Gastroesophageal sphincter (tissue), 4 donors: ENCODE measurements around the gene LDLRAP1. TPM values are rescaled to one million over a fixed set of nuclear protein-coding genes. Genes with fewer than 3 reads are reported as not detected.
"Not testable (repeated sequence)": the region's sequence is repeated elsewhere in the genome, so short reads cannot be mapped to it uniquely, and the experiment has no call there.

Experiments used
- ATAC-seq: fragments of 150-250 bp; one replicate; pipeline ENCODE4 v1.9.1; 2016; ENCODE audit warnings: mild to moderate bottlenecking, moderate library complexity
- H3K27ac ChIP-seq, 4 donors: fragments of 200-600 bp; sonication (generic) in 3 of 4; 1 replicate in 3 of 4; 2 replicates in 1 of 4; pipeline ENCODE4 v1.5.1; 2016 to 2019
- H3K27me3 ChIP-seq: fragments of 200-600 bp; sonication (generic); one replicate; pipeline ENCODE4 v1.5.1; 2019
- H3K36me3 ChIP-seq, 2 donors: fragments of 200-600 bp; sonication (generic); one replicate each; pipeline ENCODE4 v1.5.1; 2019; ENCODE audit warnings: control low read depth in 1 of 2
- H3K4me1 ChIP-seq, 3 donors: fragments of 200-600 bp; sonication (generic); 1 replicate in 2 of 3; 2 replicates in 1 of 3; pipeline ENCODE4 v1.5.1; 2016 to 2019; ENCODE audit warnings: control low read depth in 2 of 3
- H3K4me3 ChIP-seq, 2 donors: fragments of 200-600 bp; sonication (generic); one replicate each; pipeline ENCODE4 v1.5.1; 2019; ENCODE audit warnings: mild to moderate bottlenecking in 1 of 2, moderate library complexity in 1 of 2
- H3K9me3 ChIP-seq, 3 donors: fragments of 200-600 bp; sonication (generic); one replicate each; pipeline ENCODE4 v1.5.1; 2017 to 2019; ENCODE audit warnings: control low read depth in 2 of 3
- CTCF ChIP-seq, 4 experiments: fragments of 200-600 bp in 2 of 4; fragments of 450-650 bp in 2 of 4; sonication (generic) in 1 of 4; IDR thresholded peaks; one replicate each; pipeline ENCODE4 v1.5.1; 2017 to 2019; ENCODE audit warnings: antibody characterized with exemption in 4 of 4, mild to moderate bottlenecking in 2 of 4, moderate library complexity in 2 of 4
- EP300 ChIP-seq: sonication (generic); formaldehyde crosslinking; IDR thresholded peaks from one replicate; pipeline ENCODE4 v1.6.1; 2017; ENCODE audit warnings: antibody characterized with exemption, mild to moderate bottlenecking
- POLR2A ChIP-seq, 2 donors: fragments of 450-650 bp; IDR thresholded peaks; one replicate each; pipeline ENCODE4 v1.6.1; 2017; ENCODE audit warnings: antibody characterized with exemption in 2 of 2, mild to moderate bottlenecking in 2 of 2, moderate library complexity in 1 of 2
- POLR2AphosphoS5 ChIP-seq: sonication (generic); formaldehyde crosslinking; IDR thresholded peaks from one replicate; pipeline ENCODE4 v1.6.1; 2017; ENCODE audit warnings: antibody characterized with exemption
- WGBS, 2 donors: methylation state at CpG; one replicate each; pipeline ENCODE4 v1.1.5; 2018; ENCODE audit warnings: low coverage in 1 of 2; 5-methylcytosine and 5-hydroxymethylcytosine counted together
- total RNA-seq, 4 donors: library from RNA; depleted of rRNA; stranded (reverse); fragments of >200 nt; gene quantifications; one replicate each; pipeline ENCODE4 v1.1.0, GENCODE V29; 2016

Gene LDLRAP1
- total RNA-seq, 4 donors from 2014 or later: 13.6 to 21.3 (median 17.2) TPM

GRCh38 chr1:25503551-25504426 is 39.6 kb upstream of the LDLRAP1 start:
- Histone ChIP-seq H3K9me3 (no peaks in the 10 kb centered on the region), H3K27ac (no peak overlapping the region), H3K4me3 (no peak overlapping the region), H3K36me3 (peaks cover 0 to 12% of the 10 kb centered on the region in 2 donors), H3K4me1 (peaks cover 0 to 39% (median 0%) of the 10 kb centered on the region in 3 donors), H3K27me3 (no peaks in the 10 kb centered on the region)
- ATAC-seq: peak; percentile 66
- WGBS, 2 donors: 65 to 100% methylated on average over 1 to 5 of the region's 12 CpGs
- TF ChIP-seq CTCF (IDR thresholded peaks at IDR 0.05) (peak in 3 of 4 experiments; percentile 33 to 58 (median 36)), EP300 (no peak), POLR2AphosphoS5 (peak; percentile 16), POLR2A (IDR thresholded peaks at IDR 0.05) (no peak)

DNA sequence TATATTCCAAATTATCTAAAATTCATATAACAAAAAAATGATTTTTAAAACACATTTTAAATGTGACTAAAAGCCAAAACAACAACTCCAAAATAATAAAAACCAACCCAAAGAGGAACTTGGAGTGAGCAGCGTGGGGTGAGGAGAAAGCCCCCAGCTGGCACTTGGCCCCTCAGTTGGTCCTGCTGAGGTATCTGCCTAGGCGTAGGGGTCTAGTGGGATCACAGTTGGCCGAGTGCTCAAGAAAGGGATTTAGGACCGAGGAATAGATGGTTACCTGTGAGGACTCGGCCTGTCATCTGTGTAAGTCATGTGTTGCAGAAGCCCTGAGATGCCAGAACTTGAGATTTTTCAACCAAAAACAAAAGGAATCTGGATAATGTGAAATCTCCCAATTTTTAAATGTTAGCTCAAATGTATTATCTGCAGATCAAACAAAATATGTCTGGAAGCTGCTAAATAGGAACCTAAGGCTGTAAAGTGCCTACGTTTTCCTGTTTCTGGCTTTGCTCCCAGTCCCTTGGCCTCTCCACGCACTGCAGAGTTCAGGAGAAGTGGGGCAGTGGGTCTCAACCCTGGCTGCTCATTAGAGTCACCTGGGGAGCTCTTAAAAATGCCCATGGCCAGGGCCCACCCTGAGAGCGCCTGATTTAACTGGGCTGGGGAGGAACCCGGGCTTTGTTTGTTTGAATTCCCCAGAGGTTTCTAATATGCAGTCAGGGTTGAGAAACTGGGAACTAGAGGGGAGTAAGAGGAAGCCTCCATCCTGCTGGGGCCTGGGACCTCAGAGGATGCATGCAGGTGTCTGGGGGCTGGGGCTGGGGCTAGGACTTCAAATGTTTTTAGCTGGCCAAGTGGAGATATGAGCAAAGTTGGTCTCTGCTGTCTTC is 38.5 kb upstream of the LDLRAP1 start:
- peaks cover 0 to 39% (median 0%) of the 10 kb centered on the region in 3 donors for H3K4me1 ChIP-seq
- ATAC-seq: peak; percentile 58

DNA sequence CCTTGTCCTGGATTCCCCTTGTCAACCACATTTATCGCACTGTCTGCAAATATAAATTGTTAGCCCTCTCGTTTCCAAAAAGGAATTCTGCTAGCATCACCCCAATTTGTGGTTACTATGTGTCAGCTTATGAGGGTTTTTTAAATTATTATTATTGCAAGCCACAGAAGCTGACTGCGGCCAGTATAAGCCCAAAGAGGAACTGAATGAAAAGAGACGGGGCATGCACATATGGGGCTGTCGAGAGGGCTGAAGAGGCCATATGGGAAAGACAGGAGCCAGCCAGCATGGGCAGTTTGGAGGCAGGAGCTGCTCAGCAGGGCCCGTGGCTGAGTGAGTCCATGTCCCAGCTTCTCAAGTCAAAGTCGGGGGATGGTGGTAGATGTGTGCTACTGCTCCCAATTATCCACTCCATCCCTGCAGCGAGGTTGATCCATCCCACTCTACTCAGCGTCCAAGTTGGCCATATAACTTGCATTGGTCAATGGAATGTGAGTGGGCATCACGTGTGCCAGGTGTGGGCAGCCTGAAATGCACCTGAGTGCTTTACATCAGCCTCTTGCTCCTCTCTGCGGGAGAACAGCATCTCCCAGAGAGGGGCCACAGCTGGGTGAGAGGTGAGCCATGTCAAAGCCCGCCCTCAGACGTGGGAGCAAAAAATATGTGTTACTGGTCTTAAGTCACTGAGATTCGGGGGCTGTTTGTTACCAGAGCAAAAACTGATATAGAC is 37.6 kb upstream of the LDLRAP1 start:
- ATAC-seq: no peak
- TF ChIP-seq CTCF (IDR thresholded peaks at IDR 0.05) (no peak), EP300 (no peak), POLR2AphosphoS5 (no peak), POLR2A (IDR thresholded peaks at IDR 0.05) (no peak)
- H3K36me3 ChIP-seq: peaks cover 0 to 4% of the 10 kb centered on the region in 2 donors

More for the DNA sequence above, 38.5 kb upstream of the LDLRAP1 start:
- no peak overlapping the region for H3K27ac ChIP-seq
- H3K4me3 ChIP-seq: no peak overlapping the region
- no peaks in the 10 kb centered on the region for H3K27me3 ChIP-seq
- peaks cover 0 to 4% of the 10 kb centered on the region in 2 donors for H3K36me3 ChIP-seq
- TF ChIP-seq POLR2AphosphoS5: no peak
- no peaks in the 10 kb centered on the region for H3K9me3 ChIP-seq
- WGBS, 2 donors: 68 to 74% methylated on average over 6 to 7 of the region's 9 CpGs

GRCh38 chr1:25506566-25507463 is 36.6 kb upstream of the LDLRAP1 start:
- H3K9me3 ChIP-seq, H3K36me3 ChIP-seq, H3K27ac ChIP-seq, ATAC-seq, H3K27me3 ChIP-seq: not testable (repeated sequence)
- peak overlapping the region in 1 of 2 donors; percentile 16 for H3K4me3 ChIP-seq
- H3K4me1 ChIP-seq: peaks cover 0 to 21% (median 0%) of the 10 kb centered on the region in 3 donors
- WGBS, 2 donors: 55 to 80% methylated on average over 7 to 24 of the region's 37 CpGs

More for the DNA sequence above, 37.6 kb upstream of the LDLRAP1 start:
- H3K27me3 ChIP-seq: no peaks in the 10 kb centered on the region
- peaks cover 0 to 31% (median 0%) of the 10 kb centered on the region in 3 donors for H3K4me1 ChIP-seq
- WGBS, 2 donors: 70 to 89% methylated on average over 9 of the region's 14 CpGs
- H3K4me3 ChIP-seq: no peak overlapping the region
- no peaks in the 10 kb centered on the region for H3K9me3 ChIP-seq
- H3K27ac ChIP-seq: no peak overlapping the region

DNA sequence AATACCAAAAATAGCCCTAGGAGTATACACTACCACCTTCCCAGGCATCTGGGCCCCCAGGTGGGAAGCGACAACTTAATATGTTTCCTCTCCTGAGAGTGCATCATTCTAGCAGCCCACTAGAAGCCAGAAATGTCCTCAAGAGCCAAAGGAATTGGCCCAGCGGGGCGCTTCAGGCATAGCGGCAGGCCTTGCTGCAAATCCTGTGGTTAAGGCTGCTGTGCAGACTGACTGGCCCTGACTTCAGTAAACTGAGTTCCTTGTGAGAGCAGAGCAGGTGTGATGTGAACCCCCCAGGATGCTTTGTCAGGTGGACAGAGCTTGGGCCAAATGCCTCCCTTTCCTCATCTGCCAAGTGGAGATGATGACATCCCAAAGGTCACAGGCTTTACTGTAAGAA is 29.7 kb upstream of the LDLRAP1 start:
- WGBS, 2 donors: 48% methylated on average over 3 of the region's 4 CpGs; no CpG with 5 or more reads in 1 of the 2 donors
- ATAC-seq: no peak

More for the DNA sequence above, 29.7 kb upstream of the LDLRAP1 start:
- Histone ChIP-seq H3K4me1 (no peaks in the 10 kb centered on the region), H3K4me3 (no peak overlapping the region), H3K27ac (no peak overlapping the region), H3K27me3 (no peaks in the 10 kb centered on the region), H3K36me3 (no peaks in the 10 kb centered on the region), H3K9me3 (peaks cover 0 to 8% (median 0%) of the 10 kb centered on the region in 3 donors)
- TF ChIP-seq POLR2A (IDR thresholded peaks at IDR 0.05) (no peak), POLR2AphosphoS5 (no peak), EP300 (no peak), CTCF (IDR thresholded peaks at IDR 0.05) (no peak)
